KOPT-K1 (cell line): Measurements from ENCODE around the gene DNAJB14.

Source experiments
- H3K27ac ChIP-seq: fragments of 200-600 bp; sonication (generic); 2 replicates; pipeline ENCODE4 v1.5.1; 2016; ENCODE audit warnings: antibody characterized with exemption, mild to moderate bottlenecking, low read depth, low read length; ENCODE audit not compliant: poor library complexity, severe bottlenecking
- H3K36me3 ChIP-seq: fragments of 200-600 bp; sonication (generic); 2 replicates; pipeline ENCODE4 v1.5.1; 2017; ENCODE audit warnings: antibody characterized with exemption, mild to moderate bottlenecking, low read length, moderate library complexity; ENCODE audit not compliant: insufficient read depth
- H3K9me3 ChIP-seq: fragments of 200-600 bp; sonication (generic); 2 replicates; pipeline ENCODE4 v1.5.1; 2017; ENCODE audit warnings: antibody characterized with exemption, low read length, mild to moderate bottlenecking; ENCODE audit not compliant: insufficient read depth, poor library complexity, severe bottlenecking

The DNAJB14 gene

GRCh38 chr4:99949999-99950912 lies 3.8 kb upstream of the DNAJB14 start, which contains the start of gene H2AZ1:
TSS of gene H2AZ1 (minus strand) at chr4:99950275. CDS start at chr4:99950170, 105 bp downstream.
- peaks cover 26% of the 10 kb centered on the region for H3K36me3 ChIP-seq
- peak within 1 kb of the TSS; percentile 96 for H3K27ac ChIP-seq
- H3K9me3 ChIP-seq, result no peaks in the 10 kb centered on the region

- H3K27ac ChIP-seq, result peak overlapping the region; percentile 96
- no peaks in the 10 kb centered on the region for H3K9me3 ChIP-seq
- H3K36me3 ChIP-seq, result peaks cover 32% of the 10 kb centered on the region
Measured at GRCh38 chr4:99949034-99949998, 2.9 kb upstream of the DNAJB14 start.

GRCh38 chr4:99947608-99948007 lies 1.2 kb upstream of the DNAJB14 start:
- Histone ChIP-seq H3K9me3 (no peaks in the 10 kb centered on the region), H3K36me3 (peaks cover 44% of the 10 kb centered on the region), H3K27ac (peak overlapping the region; percentile 87)

GRCh38 chr4:99947190-99947578 lies 766 bp upstream of the DNAJB14 start:
- Histone ChIP-seq H3K36me3 (peaks cover 44% of the 10 kb centered on the region), H3K27ac (peak overlapping the region; percentile 87), H3K9me3 (no peaks in the 10 kb centered on the region)

DNA sequence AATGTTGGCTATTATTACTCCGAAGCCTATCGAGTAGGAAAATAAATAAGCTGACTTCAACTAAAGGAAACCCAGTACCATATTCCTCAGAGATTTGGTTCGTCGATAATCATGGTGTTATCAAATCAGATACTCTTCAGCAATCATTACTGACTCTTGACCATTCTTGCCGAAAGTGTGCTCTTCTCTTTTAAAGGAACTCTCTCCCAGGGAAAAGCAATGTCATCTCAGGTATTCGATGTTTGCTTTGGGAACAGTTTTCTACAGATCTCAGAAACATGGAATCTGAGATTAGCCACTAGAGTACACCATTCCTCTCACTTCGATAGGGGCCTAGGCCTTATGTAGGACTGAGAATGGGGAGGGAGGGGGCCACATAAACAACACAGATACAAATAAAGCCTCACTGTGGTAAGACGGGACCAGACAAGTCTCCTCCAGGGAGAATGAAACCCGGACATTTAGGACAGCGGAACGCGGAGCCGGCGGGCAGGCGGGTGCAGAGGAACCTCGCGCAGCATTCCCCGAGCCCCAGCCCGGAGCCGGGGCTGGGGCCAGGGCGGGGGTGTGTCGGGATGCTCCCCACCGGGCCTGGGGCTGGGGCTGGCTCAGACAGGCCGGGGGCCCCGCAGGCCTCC lies 581 bp downstream of the DNAJB14 start:
- Histone ChIP-seq H3K9me3 (no peaks in the 10 kb centered on the region), H3K27ac (peak overlapping the region; percentile 87), H3K36me3 (peaks cover 52% of the 10 kb centered on the region)

GRCh38 chr4:99943904-99944437 lies 2.4 kb downstream of the DNAJB14 start:
- H3K27ac ChIP-seq, result no peak overlapping the region
- H3K36me3 ChIP-seq, result peaks cover 57% of the 10 kb centered on the region
- no peaks in the 10 kb centered on the region for H3K9me3 ChIP-seq

- peaks cover 39% of the 10 kb centered on the region for H3K9me3 ChIP-seq
- no peak overlapping the region for H3K27ac ChIP-seq
- H3K36me3 ChIP-seq, result peaks cover 70% of the 10 kb centered on the region
Measured at GRCh38 chr4:99938243-99938753, 8.1 kb downstream of the DNAJB14 start.

DNA sequence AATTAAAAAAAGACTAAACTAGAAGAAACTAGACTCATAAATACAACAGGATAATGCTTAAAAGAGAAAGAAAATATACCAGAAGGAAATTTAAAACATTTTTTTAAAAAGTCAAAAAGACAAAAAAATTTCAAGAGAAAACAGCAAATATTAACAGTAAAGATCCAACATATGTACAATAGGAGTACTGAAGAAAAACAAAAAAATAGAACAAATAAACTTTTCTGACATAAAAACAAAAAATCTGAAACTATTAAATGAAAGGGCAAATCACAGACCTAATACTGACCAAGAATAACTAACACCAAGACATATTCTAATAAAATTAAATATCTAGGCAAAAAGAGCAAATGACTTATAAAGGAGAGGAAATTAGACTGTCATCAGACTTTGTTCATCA lies 11.5 kb downstream of the DNAJB14 start:
- H3K27ac ChIP-seq, result no peak overlapping the region
- peaks cover 43% of the 10 kb centered on the region for H3K9me3 ChIP-seq
- peaks cover 74% of the 10 kb centered on the region for H3K36me3 ChIP-seq

DNA sequence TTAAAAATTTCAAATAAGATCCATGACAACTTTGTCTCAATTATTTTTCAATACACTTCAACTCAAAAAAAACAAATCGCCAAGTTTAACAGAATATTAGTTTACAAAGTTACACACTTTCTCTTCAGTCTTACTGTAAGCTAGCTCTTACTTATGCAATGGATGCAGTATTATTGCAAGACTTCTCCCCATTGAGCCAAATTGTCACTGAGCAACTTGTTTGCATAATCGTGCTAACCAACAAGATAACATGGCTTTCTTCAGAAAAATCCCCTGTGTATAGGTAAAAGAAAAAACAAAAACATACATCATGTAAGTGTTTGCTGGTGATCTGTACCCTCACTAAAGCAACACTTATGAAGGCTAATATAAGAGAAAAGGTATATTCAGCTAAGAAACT lies 18.9 kb downstream of the DNAJB14 start:
- Histone ChIP-seq H3K9me3 (peaks cover 4% of the 10 kb centered on the region), H3K27ac (no peak overlapping the region), H3K36me3 (peaks cover 85% of the 10 kb centered on the region)

DNA sequence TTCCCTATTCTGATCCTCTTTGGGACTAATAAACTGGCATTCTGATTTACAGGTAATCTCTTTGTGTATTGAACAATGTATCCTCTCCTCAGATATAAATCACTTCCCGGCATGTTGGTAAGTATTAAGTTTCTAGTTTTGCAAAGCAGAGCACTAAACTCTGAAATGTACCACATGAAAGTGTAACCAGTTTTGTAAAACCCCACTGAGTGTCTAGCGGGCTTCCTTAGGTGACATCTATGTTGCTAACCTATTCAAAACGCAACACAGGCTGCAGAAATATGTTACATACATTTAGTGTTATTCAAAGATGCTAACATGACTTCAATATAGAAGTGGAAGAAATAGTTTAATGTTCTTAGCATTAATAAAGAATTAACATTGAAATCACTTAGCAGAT lies 25.2 kb downstream of the DNAJB14 start:
- no peak overlapping the region for H3K27ac ChIP-seq
- peaks cover 6% of the 10 kb centered on the region for H3K9me3 ChIP-seq
- peaks cover 80% of the 10 kb centered on the region for H3K36me3 ChIP-seq

GRCh38 chr4:99918656-99919055 lies 27.8 kb downstream of the DNAJB14 start:
- Histone ChIP-seq H3K36me3 (peaks cover 79% of the 10 kb centered on the region), H3K27ac (no peak overlapping the region), H3K9me3 (peaks cover 6% of the 10 kb centered on the region)

- Histone ChIP-seq H3K27ac (no peak overlapping the region), H3K36me3 (peaks cover 80% of the 10 kb centered on the region), H3K9me3 (peaks cover 6% of the 10 kb centered on the region)
Measured at GRCh38 chr4:99917575-99917974, 28.8 kb downstream of the DNAJB14 start.

- Histone ChIP-seq H3K27ac (no peak overlapping the region), H3K36me3 (peaks cover 77% of the 10 kb centered on the region), H3K9me3 (peaks cover 6% of the 10 kb centered on the region)
Measured at GRCh38 chr4:99915449-99915848, 31.0 kb downstream of the DNAJB14 start.

DNA sequence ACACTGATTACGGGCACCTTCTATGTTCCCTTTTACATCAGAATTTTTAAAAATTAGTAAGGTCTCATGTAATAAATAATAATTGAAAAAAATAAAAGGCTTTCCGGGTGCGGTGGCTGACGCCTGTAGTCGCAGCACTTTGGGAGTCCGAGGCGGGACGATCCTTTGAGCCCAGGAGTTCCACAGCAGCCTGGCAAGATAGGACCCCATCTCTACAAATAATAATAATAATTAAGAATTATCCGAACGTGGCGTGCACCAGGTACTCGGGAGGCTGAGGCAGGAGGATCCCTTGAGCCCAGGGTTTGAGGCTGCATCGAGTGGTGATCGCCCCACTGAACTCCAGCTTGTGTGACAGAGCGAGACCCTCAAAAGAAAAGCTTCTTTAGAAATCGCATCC lies 51.4 kb downstream of the DNAJB14 start:
- H3K9me3 ChIP-seq, result no peaks in the 10 kb centered on the region
- peaks cover 23% of the 10 kb centered on the region for H3K36me3 ChIP-seq
- H3K27ac ChIP-seq, result peak overlapping the region; percentile 75
